ENCODE results near the gene BICD1. TPM values are rescaled to one million over a fixed set of nuclear protein-coding genes. Genes with fewer than 3 reads are reported as not detected.

BICD1 gene
- total and polyA plus RNA-seq, 4 donors: 0.46 to 3.4 (median 1.1) TPM

GRCh38 chr12:32151552-32151951 is 44.9 kb downstream of the BICD1 start:
- no peak for DNase-seq (ENCODE audit: low spot score)
- H3K9me3 ChIP-seq (ENCODE audit: control insufficient read depth in 4 of 4, low read length in 3 of 4): no peaks in the 10 kb centered on the region
- no peaks in the 10 kb centered on the region for H3K36me3 ChIP-seq (ENCODE audit: control insufficient read depth in 4 of 4, insufficient read depth in 3 of 4, low read depth in 1 of 4, low read length in 3 of 4)
- TF ChIP-seq HNF4A (conservative IDR thresholded peaks at IDR 0.05) (no peak), JUND (IDR thresholded peaks at IDR 0.05) (no peak), ZBTB33 (IDR thresholded peaks at IDR 0.05) (no peak), GABPA (IDR thresholded peaks at IDR 0.05 in 1 of 2, conservative IDR thresholded peaks at IDR 0.05 in 1 of 2) (no peak)
- H3K9ac ChIP-seq (ENCODE audit: low read depth in 1 of 2, low read length in 2 of 2): no peak overlapping the region
- H3K4me3 ChIP-seq (ENCODE audit: low read depth in 1 of 3, low read length in 3 of 3): no peak overlapping the region
- H3K27ac ChIP-seq (ENCODE audit: low read depth in 1 of 2, low read length in 2 of 2): no peak overlapping the region
- no peaks in the 10 kb centered on the region for H3K27me3 ChIP-seq (ENCODE audit: control insufficient read depth in 4 of 4, insufficient read depth in 4 of 4, low read length in 3 of 4)
- no peaks in the 10 kb centered on the region for H3K4me1 ChIP-seq (ENCODE audit: control insufficient read depth in 4 of 4, insufficient read depth in 4 of 4, low read length in 3 of 4)

GRCh38 chr12:32155041-32155440 is 48.4 kb downstream of the BICD1 start:
- Histone ChIP-seq H3K27ac (ENCODE audit: low read depth in 1 of 2, low read length in 2 of 2) (no peak overlapping the region), H3K9me3 (ENCODE audit: control insufficient read depth in 4 of 4, low read length in 3 of 4) (no peaks in the 10 kb centered on the region), H3K27me3 (ENCODE audit: control insufficient read depth in 4 of 4, insufficient read depth in 4 of 4, low read length in 3 of 4) (no peaks in the 10 kb centered on the region), H3K36me3 (ENCODE audit: control insufficient read depth in 4 of 4, insufficient read depth in 3 of 4, low read depth in 1 of 4, low read length in 3 of 4) (no peaks in the 10 kb centered on the region), H3K9ac (ENCODE audit: low read depth in 1 of 2, low read length in 2 of 2) (no peak overlapping the region), H3K4me1 (ENCODE audit: control insufficient read depth in 4 of 4, insufficient read depth in 4 of 4, low read length in 3 of 4) (no peaks in the 10 kb centered on the region), H3K4me3 (ENCODE audit: low read depth in 1 of 3, low read length in 3 of 3) (no peak overlapping the region)
- DNase-seq (ENCODE audit: low spot score): no peak
- 90% methylated on average over 3 of the region's 3 CpGs for WGBS
- TF ChIP-seq EGR1 (IDR thresholded peaks at IDR 0.05; ENCODE audit: low read depth in 2 of 2) (no peak), RAD21 (IDR thresholded peaks at IDR 0.05) (no peak), FOXA1 (IDR thresholded peaks at IDR 0.05) (no peak), NR2F2 (IDR thresholded peaks at IDR 0.05) (no peak), GABPA (IDR thresholded peaks at IDR 0.05 in 1 of 2, conservative IDR thresholded peaks at IDR 0.05 in 1 of 2) (no peak), FOXA2 (IDR thresholded peaks at IDR 0.05) (no peak), REST (IDR thresholded peaks at IDR 0.05) (no peak), SP1 (IDR thresholded peaks at IDR 0.05) (no peak), CTCF (IDR thresholded peaks at IDR 0.05; ENCODE audit: low read depth, low read length, missing input control) (no peak), HNF4A (conservative IDR thresholded peaks at IDR 0.05) (no peak), JUND (IDR thresholded peaks at IDR 0.05) (no peak), RXRA (IDR thresholded peaks at IDR 0.05) (no peak), TAF1 (conservative IDR thresholded peaks at IDR 0.05) (no peak), HNF4G (IDR thresholded peaks at IDR 0.05) (no peak), YY1 (IDR thresholded peaks at IDR 0.05) (no peak), MAX (IDR thresholded peaks at IDR 0.05) (no peak), ZBTB33 (IDR thresholded peaks at IDR 0.05) (no peak), ATF3 (IDR thresholded peaks at IDR 0.05) (no peak)
